Activated naive CD4-positive, alpha-beta T cell treated with anti-CD3 and anti-CD28 coated beads, Interleukin-2, amount 10 ng/mL, durations not matched to agents 7 days and 5 days (primary cell): ENCODE measurements around the gene FASN.
A peak's percentile ranks its signal among the peaks of the same experiment; 100 is the strongest.

ENCODE experiments used
- CTCF ChIA-PET: fragments of 350-600 bp; sonication (Branson Sonifier 250); formaldehyde crosslinking; loops from one replicate; lab custom pipeline; 2021; ENCODE audit warnings: antibody characterized with exemption; lab: Charles Lee
- DNase-seq: peaks from one replicate; pipeline ENCODE4 v3.0.0-alpha.2; 2020
- H3K27ac Mint-ChIP-seq: one replicate; pipeline ENCODE4 v1.8.0; 2021; ENCODE audit warnings: mild to moderate bottlenecking, moderate library complexity, mixed read lengths
- H3K27me3 Mint-ChIP-seq: one replicate; pipeline ENCODE4 v1.8.0; 2021; ENCODE audit warnings: mild to moderate bottlenecking, mixed read lengths
- H3K36me3 Mint-ChIP-seq: one replicate; pipeline ENCODE4 v1.8.0; 2021; ENCODE audit warnings: mixed read lengths
- H3K4me1 Mint-ChIP-seq: one replicate; pipeline ENCODE4 v1.8.0; 2021; ENCODE audit warnings: mixed read lengths
- H3K4me3 Mint-ChIP-seq: one replicate; pipeline ENCODE4 v1.8.0; 2021; ENCODE audit warnings: mild to moderate bottlenecking, moderate library complexity, mixed read lengths
- H3K9me3 Mint-ChIP-seq: one replicate; pipeline ENCODE4 v1.8.0; 2021; ENCODE audit warnings: mixed read lengths

FASN gene

GRCh38 chr17:82073446-82073845 lies 24.6 kb downstream of the FASN start:
- H3K4me3 Mint-ChIP-seq, result no peak overlapping the region
- H3K36me3 Mint-ChIP-seq, result peaks cover 3% of the 10 kb centered on the region
- H3K27me3 Mint-ChIP-seq, result peaks cover 21% of the 10 kb centered on the region
- CTCF ChIA-PET, result no interaction called here
- H3K27ac Mint-ChIP-seq, result no peak overlapping the region
- H3K9me3 Mint-ChIP-seq, result no peaks in the 10 kb centered on the region
- no peaks in the 10 kb centered on the region for H3K4me1 Mint-ChIP-seq
- DNase-seq, result no peak

- H3K36me3 Mint-ChIP-seq, result no peaks in the 10 kb centered on the region
- no peaks in the 10 kb centered on the region for H3K9me3 Mint-ChIP-seq
- H3K4me1 Mint-ChIP-seq, result no peaks in the 10 kb centered on the region
- H3K27ac Mint-ChIP-seq, result no peak overlapping the region
- CTCF ChIA-PET, result no interaction called here
- H3K27me3 Mint-ChIP-seq, result peaks cover 21% of the 10 kb centered on the region
- H3K4me3 Mint-ChIP-seq, result no peak overlapping the region
- DNase-seq, result no peak
Measured at GRCh38 chr17:82072827-82073226, 25.2 kb downstream of the FASN start.

- H3K9me3 Mint-ChIP-seq, result no peaks in the 10 kb centered on the region
- H3K36me3 Mint-ChIP-seq, result no peaks in the 10 kb centered on the region
- H3K27ac Mint-ChIP-seq, result peak overlapping the region; percentile 35
- CTCF ChIA-PET, result interaction anchor here (0.7 kb wide), 1 partner anchor 103 kb away, joined by 3 read pairs; no protein-coding TSS in a partner anchor
- H3K4me1 Mint-ChIP-seq, result peaks cover 11% of the 10 kb centered on the region
- H3K27me3 Mint-ChIP-seq, result peaks cover 21% of the 10 kb centered on the region
- no peak for DNase-seq
- no peak overlapping the region for H3K4me3 Mint-ChIP-seq
Measured at GRCh38 chr17:82070611-82071010, 27.4 kb downstream of the FASN start.

DNA sequence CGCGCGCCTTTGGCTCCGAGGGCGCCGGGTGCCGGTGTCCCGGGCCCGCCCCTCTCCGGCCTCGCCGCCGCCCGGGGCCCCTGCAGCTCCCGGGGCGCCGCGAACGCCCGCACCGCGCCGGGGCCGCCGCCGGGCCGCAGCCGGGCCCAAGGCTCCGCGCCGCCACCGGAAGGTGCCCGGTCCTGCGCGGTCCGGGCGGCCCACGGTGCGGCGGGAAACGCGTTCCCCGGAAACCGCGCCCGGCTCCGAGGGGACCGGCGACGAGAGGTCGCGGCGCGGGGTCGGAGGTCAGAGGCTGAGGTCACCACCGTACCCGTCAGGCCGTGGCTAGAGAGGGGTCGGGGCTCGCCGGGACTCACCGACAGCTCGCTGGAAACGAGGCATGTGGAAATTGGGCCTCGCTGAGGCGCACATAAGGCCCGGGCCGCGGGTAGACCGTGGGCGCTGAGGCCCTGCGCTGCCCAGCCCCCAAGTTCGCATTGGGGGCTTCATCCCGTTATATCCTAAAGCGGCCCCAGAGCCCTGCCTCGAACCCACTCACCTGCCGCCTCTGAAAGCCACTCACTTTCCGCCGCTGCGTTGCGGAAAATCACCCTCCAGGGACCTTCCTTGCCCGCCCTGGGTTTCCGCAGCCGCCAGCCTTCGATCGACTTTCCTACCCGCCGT lies 32.3 kb downstream of the FASN start, which contains the start of gene DUS1L:
Gene DUS1L (minus strand): TSS at position 167 of the 666 bp plus-strand sequence. CDS start 745 bp downstream, outside the sequence.
- Mint-ChIP-seq H3K9me3 (no peaks in the 10 kb centered on the region), H3K27me3 (peaks cover 4% of the 10 kb centered on the region), H3K36me3 (peaks cover 2% of the 10 kb centered on the region), H3K4me1 (peaks cover 20% of the 10 kb centered on the region), H3K27ac (peak within 1 kb of the TSS; percentile 90), H3K4me3 (peak within 1 kb of the TSS; percentile 84)
- CTCF ChIA-PET, result interaction anchor here (1.7 kb wide), 1 partner anchor 28 kb away, joined by 4 read pairs; the partner anchor contains the start of gene DCXR
- DNase-seq, result peak; percentile 73

DNA sequence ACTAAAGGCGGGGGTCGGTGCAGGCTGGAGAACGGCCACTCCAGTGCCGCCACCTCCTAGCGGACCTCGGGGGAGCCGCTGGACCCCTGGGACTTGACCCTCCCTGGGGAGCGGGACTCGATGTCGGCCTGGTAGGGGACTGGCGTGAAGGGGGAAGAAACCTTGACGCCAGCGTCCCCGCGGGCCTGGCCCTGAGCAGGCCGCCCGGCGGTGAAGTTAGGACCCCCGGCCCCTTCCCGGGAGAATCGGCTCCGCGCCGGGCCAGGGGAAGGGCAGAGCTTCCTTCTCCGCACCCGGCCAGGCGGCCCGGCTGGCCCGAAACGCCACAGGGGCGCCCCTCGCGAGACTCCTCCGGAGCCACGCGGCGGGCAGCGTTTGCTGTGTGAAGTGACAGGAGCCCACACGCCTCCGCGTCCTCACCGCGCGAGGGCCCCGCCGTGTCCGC lies 32.8 kb downstream of the FASN start:
- peak overlapping the region; percentile 66 for H3K4me3 Mint-ChIP-seq
- CTCF ChIA-PET, result no interaction called here
- peaks cover 6% of the 10 kb centered on the region for H3K36me3 Mint-ChIP-seq
- H3K4me1 Mint-ChIP-seq, result peaks cover 20% of the 10 kb centered on the region
- peak overlapping the region; percentile 68 for H3K27ac Mint-ChIP-seq
- DNase-seq, result peak; percentile 55
- H3K27me3 Mint-ChIP-seq, result peaks cover 3% of the 10 kb centered on the region
- H3K9me3 Mint-ChIP-seq, result no peaks in the 10 kb centered on the region

- H3K4me3 Mint-ChIP-seq, result peak overlapping the region; percentile 66
- CTCF ChIA-PET, result no interaction called here
- DNase-seq, result no peak
- H3K36me3 Mint-ChIP-seq, result peaks cover 8% of the 10 kb centered on the region
- H3K27me3 Mint-ChIP-seq, result no peaks in the 10 kb centered on the region
- no peaks in the 10 kb centered on the region for H3K9me3 Mint-ChIP-seq
- peak overlapping the region; percentile 68 for H3K27ac Mint-ChIP-seq
- H3K4me1 Mint-ChIP-seq, result peaks cover 20% of the 10 kb centered on the region
Measured at GRCh38 chr17:82064433-82065192, 33.4 kb downstream of the FASN start.

- no peaks in the 10 kb centered on the region for H3K9me3 Mint-ChIP-seq
- CTCF ChIA-PET, result no interaction called here
- H3K4me1 Mint-ChIP-seq, result peaks cover 20% of the 10 kb centered on the region
- no peak for DNase-seq
- H3K27ac Mint-ChIP-seq, result peak overlapping the region; percentile 37
- no peaks in the 10 kb centered on the region for H3K27me3 Mint-ChIP-seq
- peak overlapping the region; percentile 66 for H3K4me3 Mint-ChIP-seq
- peaks cover 8% of the 10 kb centered on the region for H3K36me3 Mint-ChIP-seq
Measured at GRCh38 chr17:82063424-82064415, 34.3 kb downstream of the FASN start.

- peaks cover 10% of the 10 kb centered on the region for H3K36me3 Mint-ChIP-seq
- H3K4me3 Mint-ChIP-seq, result no peak overlapping the region
- H3K27me3 Mint-ChIP-seq, result no peaks in the 10 kb centered on the region
- CTCF ChIA-PET, result no interaction called here
- no peaks in the 10 kb centered on the region for H3K9me3 Mint-ChIP-seq
- H3K4me1 Mint-ChIP-seq, result peaks cover 20% of the 10 kb centered on the region
- H3K27ac Mint-ChIP-seq, result peak overlapping the region; percentile 37
- no peak for DNase-seq
Measured at GRCh38 chr17:82062984-82063368, 35.1 kb downstream of the FASN start.

DNA sequence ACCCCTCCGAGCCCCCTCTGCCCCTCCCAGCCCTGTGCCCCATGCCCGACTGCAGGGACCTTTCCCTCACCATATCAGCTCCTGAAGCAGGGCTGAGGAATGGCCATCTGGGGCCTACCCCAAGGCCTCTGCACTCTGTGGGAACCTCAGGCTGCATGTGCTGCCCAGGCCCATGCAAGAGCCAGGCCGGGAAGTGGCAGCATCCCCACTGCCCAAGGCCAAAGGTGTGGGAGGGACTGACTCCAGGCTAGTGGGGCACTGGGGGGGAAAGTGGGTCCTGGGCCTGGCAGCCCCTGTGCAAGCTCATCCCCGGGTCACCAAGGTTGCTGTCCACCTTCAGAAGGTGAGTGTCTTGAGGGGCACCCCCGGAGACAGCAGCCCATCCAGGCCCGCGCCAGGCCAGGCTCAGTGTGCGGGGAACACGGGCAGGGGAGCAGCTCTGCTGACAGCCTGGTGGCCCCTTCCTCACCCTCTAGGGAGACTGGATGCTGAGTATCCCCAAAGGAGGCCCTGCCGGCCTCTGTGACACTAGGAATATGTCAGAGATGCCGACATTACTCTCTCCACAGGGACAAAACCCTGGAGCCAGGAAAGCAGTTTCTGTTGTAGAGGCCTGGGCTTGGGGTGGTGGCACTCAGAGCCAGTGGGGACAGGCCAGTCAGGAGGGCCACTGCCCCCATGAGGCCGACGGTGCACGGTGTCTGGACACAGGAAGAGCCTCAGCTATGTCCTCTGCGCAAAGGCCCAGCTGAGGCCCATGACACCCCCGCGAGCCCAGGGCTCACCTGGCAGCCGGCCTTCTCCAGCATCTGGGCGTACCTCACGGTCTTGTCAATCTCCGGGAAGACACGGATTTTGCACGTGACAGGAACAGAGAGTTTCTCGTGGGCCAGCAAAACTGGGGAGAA lies 35.7 kb downstream of the FASN start:
- H3K27ac Mint-ChIP-seq, result no peak overlapping the region
- H3K9me3 Mint-ChIP-seq, result no peaks in the 10 kb centered on the region
- peaks cover 14% of the 10 kb centered on the region for H3K36me3 Mint-ChIP-seq
- H3K4me1 Mint-ChIP-seq, result peaks cover 20% of the 10 kb centered on the region
- H3K4me3 Mint-ChIP-seq, result no peak overlapping the region
- CTCF ChIA-PET, result no interaction called here
- DNase-seq, result no peak
- no peaks in the 10 kb centered on the region for H3K27me3 Mint-ChIP-seq

DNA sequence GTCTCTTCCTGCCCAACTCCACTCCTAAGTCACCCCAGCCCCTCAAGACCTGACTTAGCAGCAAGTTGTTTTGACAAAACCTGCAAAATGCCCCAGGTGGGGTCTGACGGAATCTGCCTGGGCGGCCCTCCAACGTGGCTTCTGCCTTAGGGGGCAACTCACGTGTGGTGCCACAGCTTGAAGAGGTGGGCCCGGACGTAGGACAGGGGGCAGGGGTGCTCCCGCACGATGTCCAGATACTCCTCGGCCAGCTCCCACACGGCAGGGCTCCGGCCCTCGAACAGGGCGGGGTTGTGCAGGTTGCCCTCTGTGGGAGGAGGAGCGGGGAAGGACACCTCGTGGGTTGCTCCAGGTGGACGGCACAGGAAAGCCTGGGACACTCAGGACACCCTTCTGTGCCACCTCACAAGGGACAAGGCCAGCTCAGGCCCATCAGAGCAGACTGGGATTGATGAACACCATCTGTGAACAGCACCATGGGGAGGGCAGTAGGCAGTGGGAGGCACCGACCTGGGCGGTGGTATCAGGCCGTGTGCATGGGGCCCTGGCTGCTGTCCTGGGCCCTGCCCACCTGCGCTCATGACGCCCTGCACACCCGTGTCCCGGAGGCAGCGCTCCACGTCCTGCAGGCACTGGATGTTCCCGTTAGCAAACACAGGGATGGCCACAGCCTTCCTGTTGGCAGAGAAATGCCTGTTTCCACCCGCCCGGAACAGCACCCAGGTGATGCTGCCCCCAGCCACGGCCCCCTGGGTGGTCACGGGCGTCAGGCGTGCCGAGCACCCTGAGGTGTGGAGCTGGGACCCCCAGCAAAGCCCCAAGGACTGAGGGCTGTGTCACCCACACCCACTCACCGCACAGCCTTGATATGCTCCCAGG lies 36.8 kb downstream of the FASN start:
- Mint-ChIP-seq H3K27ac (no peak overlapping the region), H3K27me3 (no peaks in the 10 kb centered on the region), H3K4me1 (peaks cover 12% of the 10 kb centered on the region), H3K9me3 (no peaks in the 10 kb centered on the region), H3K4me3 (no peak overlapping the region), H3K36me3 (peaks cover 14% of the 10 kb centered on the region)
- DNase-seq, result no peak
- CTCF ChIA-PET, result no interaction called here

DNA sequence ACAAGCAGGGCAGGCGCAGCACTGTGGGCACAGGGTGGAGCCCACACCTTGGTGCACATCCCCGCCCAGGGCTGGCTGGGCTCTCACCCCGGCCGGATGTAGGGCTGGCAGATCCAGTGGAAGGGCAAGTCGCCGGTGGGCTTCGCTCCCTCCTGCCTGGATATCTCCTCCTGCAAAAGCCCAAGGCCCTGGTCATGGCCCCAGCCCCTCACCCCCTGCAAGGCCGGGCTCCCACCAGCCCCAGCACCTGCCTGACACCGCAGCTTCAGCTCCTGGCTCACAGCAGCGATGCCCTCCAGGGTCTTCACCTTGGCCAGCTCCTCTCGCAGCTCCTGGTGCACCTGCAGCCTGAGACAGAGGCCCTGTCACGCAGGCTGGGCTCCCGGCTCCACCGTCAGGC lies 37.4 kb downstream of the FASN start:
- H3K9me3 Mint-ChIP-seq, result no peaks in the 10 kb centered on the region
- peaks cover 14% of the 10 kb centered on the region for H3K36me3 Mint-ChIP-seq
- no peak overlapping the region for H3K4me3 Mint-ChIP-seq
- DNase-seq, result no peak
- H3K27me3 Mint-ChIP-seq, result no peaks in the 10 kb centered on the region
- no peak overlapping the region for H3K27ac Mint-ChIP-seq
- CTCF ChIA-PET, result no interaction called here
- H3K4me1 Mint-ChIP-seq, result peaks cover 9% of the 10 kb centered on the region

DNA sequence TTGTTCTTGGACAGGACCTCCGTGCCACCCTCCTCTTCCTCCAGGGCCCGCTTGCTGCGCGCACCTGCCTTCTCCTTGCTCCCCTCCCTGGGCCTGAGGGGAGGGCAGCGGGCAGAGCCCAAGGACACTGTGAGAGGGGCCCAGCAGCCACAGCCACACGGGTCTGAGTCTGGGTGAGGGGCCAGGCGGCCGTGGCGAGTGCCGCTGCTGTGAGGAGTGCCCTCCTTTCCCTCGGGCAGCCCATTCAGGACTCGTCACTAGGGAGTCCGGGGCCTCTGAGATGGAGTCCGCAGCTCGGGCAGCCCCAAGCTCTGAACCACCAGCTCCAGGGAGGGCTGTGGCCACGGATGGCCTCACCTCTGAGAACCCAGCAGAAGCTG lies 38.0 kb downstream of the FASN start:
- Mint-ChIP-seq H3K4me3 (no peak overlapping the region), H3K27ac (no peak overlapping the region), H3K36me3 (peaks cover 15% of the 10 kb centered on the region), H3K27me3 (no peaks in the 10 kb centered on the region), H3K9me3 (no peaks in the 10 kb centered on the region), H3K4me1 (peaks cover 9% of the 10 kb centered on the region)
- CTCF ChIA-PET, result no interaction called here
- DNase-seq, result no peak
